ENCODE results near the gene SLC9C1. TPM values are rescaled to one million over a fixed set of nuclear protein-coding genes. Genes with fewer than 3 reads are reported as not detected.

SLC9C1 gene
- total RNA-seq, 1 donor from 2014 or later = 0.13 TPM

- H3K4me1 Mint-ChIP-seq (ENCODE audit: unreplicated experiment) = peaks cover 32% of the 10 kb centered on the region
- H3K27me3 Mint-ChIP-seq (ENCODE audit: unreplicated experiment) = no peaks in the 10 kb centered on the region
- H3K4me3 Mint-ChIP-seq (ENCODE audit: unreplicated experiment) = no peak overlapping the region
- TF ChIP-seq CTCF (IDR thresholded peaks at IDR 0.05; ENCODE audit: unreplicated experiment) = no peak
- no peaks in the 10 kb centered on the region for H3K9me3 Mint-ChIP-seq (ENCODE audit: unreplicated experiment)
- H3K36me3 Mint-ChIP-seq (ENCODE audit: low read depth, unreplicated experiment) = no peaks in the 10 kb centered on the region
- DNase-seq (ENCODE audit: low spot score) = no peak
- H3K27ac Mint-ChIP-seq (ENCODE audit: unreplicated experiment) = no peak overlapping the region
These were observed 171.1 kb downstream of the SLC9C1 start for GRCh38 chr3:112122870-112123269.

DNA sequence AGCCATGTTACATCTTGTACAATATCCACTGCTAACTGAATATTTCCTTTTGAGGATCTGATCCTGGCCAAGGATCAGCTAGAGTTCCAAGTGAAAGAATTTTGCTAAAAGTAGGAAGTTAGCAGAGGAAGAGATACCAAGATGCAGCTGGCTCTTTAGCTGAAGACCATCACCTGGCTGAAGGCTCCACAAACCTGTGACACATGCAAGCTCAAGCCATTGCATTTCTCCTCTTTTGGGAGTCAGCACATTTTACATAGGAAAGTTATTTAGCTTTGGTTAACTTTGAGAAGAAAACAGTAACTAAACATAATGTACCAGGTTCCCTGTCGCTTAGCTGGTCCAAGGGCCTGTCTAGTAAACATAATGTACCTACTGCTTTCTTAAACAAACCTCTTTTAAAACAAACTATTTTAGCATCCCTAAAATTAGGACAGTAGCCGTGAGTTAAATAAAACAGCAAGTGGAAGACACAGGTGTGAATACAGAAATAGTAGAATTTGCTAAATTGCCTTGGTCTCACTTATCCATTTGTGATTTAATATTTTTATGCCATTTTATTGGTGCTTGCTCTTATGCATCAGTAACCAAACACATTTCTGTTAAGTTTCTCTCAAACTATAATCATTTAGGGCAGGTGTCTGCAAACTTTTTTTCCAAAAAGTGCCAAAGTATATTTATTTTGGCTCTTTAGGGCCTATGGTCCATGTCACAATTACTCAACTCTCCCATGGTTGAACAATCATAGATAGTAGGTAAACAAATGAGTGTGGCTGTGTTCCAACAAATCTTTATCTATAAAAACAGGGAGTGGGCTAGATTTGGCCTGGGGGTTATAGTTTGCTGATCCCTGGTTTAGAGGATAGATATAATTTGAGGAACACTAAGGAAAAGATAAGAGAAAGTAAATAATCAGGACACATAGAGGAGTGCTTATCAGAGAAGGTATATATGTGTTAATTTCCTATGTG lies 172.2 kb downstream of the SLC9C1 start:
- DNase-seq (ENCODE audit: low spot score) = no peak
- H3K36me3 Mint-ChIP-seq (ENCODE audit: low read depth, unreplicated experiment) = peaks cover 4% of the 10 kb centered on the region
- H3K27me3 Mint-ChIP-seq (ENCODE audit: unreplicated experiment) = no peaks in the 10 kb centered on the region
- no peak overlapping the region for H3K4me3 Mint-ChIP-seq (ENCODE audit: unreplicated experiment)
- no peak overlapping the region for H3K27ac Mint-ChIP-seq (ENCODE audit: unreplicated experiment)
- peaks cover 34% of the 10 kb centered on the region for H3K4me1 Mint-ChIP-seq (ENCODE audit: unreplicated experiment)
- no peak for TF ChIP-seq CTCF (IDR thresholded peaks at IDR 0.05; ENCODE audit: unreplicated experiment)
- H3K9me3 Mint-ChIP-seq (ENCODE audit: unreplicated experiment) = no peaks in the 10 kb centered on the region

DNA sequence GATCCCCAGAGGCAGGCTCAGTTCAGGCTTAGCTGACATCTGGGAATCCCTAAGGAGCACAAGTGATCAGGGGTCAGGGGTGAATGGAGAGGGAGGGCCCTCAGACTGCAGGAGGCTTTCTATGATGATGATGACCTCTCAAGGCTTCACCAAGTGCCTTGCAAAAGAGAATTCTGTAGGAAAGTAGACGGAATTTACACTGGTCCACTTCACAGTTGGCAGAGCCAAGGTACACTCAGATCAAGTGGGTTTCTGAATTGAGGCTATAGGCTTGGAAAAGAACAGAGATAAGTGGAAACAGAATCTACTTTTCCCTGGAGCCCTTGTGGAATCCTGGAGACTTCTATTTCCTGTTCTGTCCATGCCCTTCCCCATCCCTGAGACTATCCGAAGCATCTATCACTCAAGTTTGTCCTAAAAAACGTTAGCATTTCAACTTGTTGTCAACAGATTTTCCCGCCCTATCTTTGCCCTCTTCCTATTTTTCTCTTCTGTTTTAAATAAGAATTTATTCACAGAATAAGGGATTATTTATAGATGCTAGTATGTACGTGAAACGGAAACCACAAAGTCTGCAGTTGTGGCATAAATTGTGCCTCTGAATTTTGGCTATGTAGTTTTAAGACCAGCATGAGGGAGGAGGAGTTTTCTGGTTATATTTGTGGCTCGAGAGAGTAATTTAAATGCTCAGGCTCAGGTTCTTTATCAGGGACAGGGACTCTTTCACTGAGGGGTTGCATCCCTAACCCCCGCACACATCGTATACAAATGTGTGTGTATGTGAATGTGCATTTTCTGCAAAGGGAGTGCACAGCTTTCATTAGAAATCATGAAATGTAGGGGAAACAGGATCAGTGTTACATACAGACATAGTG lies 173.8 kb downstream of the SLC9C1 start:
- Mint-ChIP-seq H3K27ac (ENCODE audit: unreplicated experiment) (no peak overlapping the region), H3K4me3 (ENCODE audit: unreplicated experiment) (no peak overlapping the region), H3K36me3 (ENCODE audit: low read depth, unreplicated experiment) (peaks cover 4% of the 10 kb centered on the region), H3K9me3 (ENCODE audit: unreplicated experiment) (no peaks in the 10 kb centered on the region), H3K27me3 (ENCODE audit: unreplicated experiment) (no peaks in the 10 kb centered on the region), H3K4me1 (ENCODE audit: unreplicated experiment) (peaks cover 36% of the 10 kb centered on the region)
- no peak for DNase-seq (ENCODE audit: low spot score)
- TF ChIP-seq CTCF (IDR thresholded peaks at IDR 0.05; ENCODE audit: unreplicated experiment) = no peak

DNA sequence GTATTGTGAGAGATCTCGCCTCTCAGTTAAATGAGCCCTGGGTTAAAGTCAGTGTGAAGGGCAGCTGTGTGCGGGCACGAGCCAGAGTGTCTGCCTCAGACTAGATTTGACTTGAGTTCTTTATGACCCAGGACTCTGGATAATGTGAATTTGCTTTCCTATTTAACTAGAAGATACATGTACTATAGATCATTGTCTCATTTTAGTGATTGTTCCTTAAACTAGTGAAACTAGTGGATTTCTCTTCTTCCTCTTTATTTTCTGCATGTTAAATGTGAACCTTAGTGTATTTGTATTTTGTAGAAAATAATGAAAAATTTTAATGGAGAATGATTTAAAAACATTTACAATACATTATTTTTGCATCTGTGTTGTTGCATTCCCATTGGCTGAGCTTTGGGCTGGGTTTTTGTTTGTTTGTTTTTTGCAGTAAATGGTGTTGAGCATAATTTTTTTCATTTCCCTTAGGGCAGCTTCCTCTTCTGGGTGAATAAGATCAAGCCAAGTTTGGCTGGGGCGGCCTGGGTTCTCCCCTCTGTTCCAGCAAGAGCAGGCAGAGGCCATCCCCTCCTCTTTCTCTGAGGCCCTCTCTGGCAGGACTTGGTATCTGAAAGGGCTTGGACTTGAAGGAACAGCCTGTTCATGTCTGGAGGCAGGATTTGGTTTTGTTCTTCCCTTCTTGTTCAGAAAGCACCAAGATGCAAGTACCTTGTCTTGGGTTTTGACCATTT lies 176.0 kb downstream of the SLC9C1 start:
- no peak overlapping the region for H3K27ac Mint-ChIP-seq (ENCODE audit: unreplicated experiment)
- H3K27me3 Mint-ChIP-seq (ENCODE audit: unreplicated experiment) = no peaks in the 10 kb centered on the region
- no peak overlapping the region for H3K4me3 Mint-ChIP-seq (ENCODE audit: unreplicated experiment)
- no peaks in the 10 kb centered on the region for H3K9me3 Mint-ChIP-seq (ENCODE audit: unreplicated experiment)
- peaks cover 9% of the 10 kb centered on the region for H3K36me3 Mint-ChIP-seq (ENCODE audit: low read depth, unreplicated experiment)
- TF ChIP-seq CTCF (IDR thresholded peaks at IDR 0.05; ENCODE audit: unreplicated experiment) = no peak
- DNase-seq (ENCODE audit: low spot score) = peak; percentile 16
- peaks cover 35% of the 10 kb centered on the region for H3K4me1 Mint-ChIP-seq (ENCODE audit: unreplicated experiment)

All from endothelial cell (in vitro differentiated cells).